ENCODE measurements around the gene PELI3. TPM values are rescaled to one million over a fixed set of nuclear protein-coding genes. Genes with fewer than 3 reads are reported as not detected.

The PELI3 gene
- polyA plus RNA-seq, 1 donor (not counting 4 experiments of a cell fraction or from before 2014, with no cell fraction given) = 2.1 TPM

- H3K27me3 ChIP-seq (ENCODE audit: control insufficient read depth, extremely low read depth, insufficient read depth, low read length) = no peaks in the 10 kb centered on the region
- no peaks in the 10 kb centered on the region for H3K79me2 ChIP-seq (ENCODE audit: control insufficient read depth, insufficient read depth, low read length)
- H3K9ac ChIP-seq (ENCODE audit: control insufficient read depth, extremely low read depth, insufficient read depth, low read length) = no peak overlapping the region
- H3K36me3 ChIP-seq (ENCODE audit: control insufficient read depth in 2 of 2, extremely low read depth in 1 of 2, insufficient read depth in 2 of 2, low read length in 2 of 2) = peaks cover 7 to 13% of the 10 kb centered on the region in 2 experiments
- H3K4me2 ChIP-seq (ENCODE audit: control insufficient read depth, extremely low read depth, insufficient read depth, low read depth, low read length) = no peak overlapping the region
- H2AFZ ChIP-seq (ENCODE audit: control insufficient read depth, low read length) = no peak overlapping the region
- no peak for DNase-seq (ENCODE audit: low read depth, low spot score)
- H3K4me3 ChIP-seq (ENCODE audit: control insufficient read depth in 2 of 3, extremely low read depth in 1 of 3, insufficient read depth in 2 of 3, low read depth in 1 of 3, low read length in 3 of 3) = no peak overlapping the region
- H3K9me3 ChIP-seq (ENCODE audit: control insufficient read depth, low read depth, low read length) = no peaks in the 10 kb centered on the region
- no peak overlapping the region for H3K27ac ChIP-seq (ENCODE audit: control insufficient read depth, insufficient read depth, low read length)
- TF ChIP-seq CTCF (optimal IDR thresholded peaks at IDR 0.05 in 1 of 3, IDR thresholded peaks at IDR 0.05 in 1 of 3, conservative IDR thresholded peaks at IDR 0.05 in 1 of 3; ENCODE audit: extremely low read depth in 1 of 3, insufficient read depth in 2 of 3, low read length in 3 of 3) (no peak), EZH2 (IDR thresholded peaks at IDR 0.05; ENCODE audit: low read length) (no peak)
- no peaks in the 10 kb centered on the region for H3K9me1 ChIP-seq (ENCODE audit: control insufficient read depth, extremely low read depth, insufficient read depth, low read length)
- dilution Hi-C loops (cut with MboI; ENCODE audit: extremely low pct_ligation_motif_present, low sequenced_read_pairs) = no loop called here
- FAIRE-seq = no peak
- H3K4me1 ChIP-seq (ENCODE audit: control insufficient read depth, extremely low read depth, insufficient read depth, low read length) = peaks cover 14% of the 10 kb centered on the region
- H4K20me1 ChIP-seq (ENCODE audit: control insufficient read depth, extremely low read depth, insufficient read depth, low read length) = no peaks in the 10 kb centered on the region
These were observed 5.3 kb downstream of the PELI3 start for GRCh38 chr11:66472054-66472453.

- no peaks in the 10 kb centered on the region for H4K20me1 ChIP-seq (ENCODE audit: control insufficient read depth, extremely low read depth, insufficient read depth, low read length)
- no peaks in the 10 kb centered on the region for H3K9me1 ChIP-seq (ENCODE audit: control insufficient read depth, extremely low read depth, insufficient read depth, low read length)
- H3K4me3 ChIP-seq (ENCODE audit: control insufficient read depth in 2 of 3, extremely low read depth in 1 of 3, insufficient read depth in 2 of 3, low read depth in 1 of 3, low read length in 3 of 3) = no peak overlapping the region
- no peak overlapping the region for H2AFZ ChIP-seq (ENCODE audit: control insufficient read depth, low read length)
- no peaks in the 10 kb centered on the region for H3K79me2 ChIP-seq (ENCODE audit: control insufficient read depth, insufficient read depth, low read length)
- H3K4me2 ChIP-seq (ENCODE audit: control insufficient read depth, extremely low read depth, insufficient read depth, low read depth, low read length) = no peak overlapping the region
- FAIRE-seq = no peak
- H3K9ac ChIP-seq (ENCODE audit: control insufficient read depth, extremely low read depth, insufficient read depth, low read length) = no peak overlapping the region
- H3K36me3 ChIP-seq (ENCODE audit: control insufficient read depth in 2 of 2, extremely low read depth in 1 of 2, insufficient read depth in 2 of 2, low read length in 2 of 2) = peaks cover 7 to 13% of the 10 kb centered on the region in 2 experiments
- DNase-seq (ENCODE audit: low read depth, low spot score) = no peak
- H3K27ac ChIP-seq (ENCODE audit: control insufficient read depth, insufficient read depth, low read length) = no peak overlapping the region
- peaks cover 7% of the 10 kb centered on the region for H3K4me1 ChIP-seq (ENCODE audit: control insufficient read depth, extremely low read depth, insufficient read depth, low read length)
- no peaks in the 10 kb centered on the region for H3K9me3 ChIP-seq (ENCODE audit: control insufficient read depth, low read depth, low read length)
- H3K27me3 ChIP-seq (ENCODE audit: control insufficient read depth, extremely low read depth, insufficient read depth, low read length) = no peaks in the 10 kb centered on the region
- TF ChIP-seq CTCF (optimal IDR thresholded peaks at IDR 0.05 in 1 of 3, IDR thresholded peaks at IDR 0.05 in 1 of 3, conservative IDR thresholded peaks at IDR 0.05 in 1 of 3; ENCODE audit: extremely low read depth in 1 of 3, insufficient read depth in 2 of 3, low read length in 3 of 3) (no peak), EZH2 (IDR thresholded peaks at IDR 0.05; ENCODE audit: low read length) (no peak)
- dilution Hi-C loops (cut with MboI; ENCODE audit: extremely low pct_ligation_motif_present, low sequenced_read_pairs) = no loop called here
These were observed 6.5 kb downstream of the PELI3 start for GRCh38 chr11:66473167-66473566.
